K562 (cell line): Measurements from ENCODE around the gene FAM174C. TPM values are rescaled to one million over a fixed set of nuclear protein-coding genes. Genes with fewer than 3 reads are reported as not detected.
A peak's percentile ranks its signal among the peaks of the same experiment; 100 is the strongest.

Experiments used
- FOXP1 ChIP-seq: sonication (generic); formaldehyde crosslinking; IDR thresholded peaks from 2 replicates; pipeline ENCODE4 v1.8.0; 2022; ENCODE audit warnings: mild to moderate bottlenecking, missing genetic modification reagents
- GTF2E2 ChIP-seq: fragments of 200-800 bp; sonication (Bioruptor generic); IDR thresholded peaks from 2 replicates; pipeline ENCODE4 v1.6.1; 2016; ENCODE audit warnings: missing genetic modification characterization, missing compliant biosample characterization
- L3MBTL2 ChIP-seq: fragments of 450-650 bp; IDR thresholded peaks from 2 replicates; pipeline ENCODE4 v1.6.1; 2016; ENCODE audit warnings: mild to moderate bottlenecking, moderate library complexity
- NONO ChIP-seq, 2 experiments: fragments of 200-400 bp in 1 of 2; fragments of 450-650 bp in 1 of 2; formaldehyde crosslinking in 1 of 2; IDR thresholded peaks; 2 replicates each; pipeline ENCODE4 v1.6.1; 2017; ENCODE audit warnings: low read depth in 2 of 2, mild to moderate bottlenecking in 2 of 2, moderate library complexity in 2 of 2, low read length in 1 of 2
- POLR3A ChIP-seq: IDR thresholded peaks from 2 replicates; pipeline ENCODE4 v1.6.1; 2011; ENCODE audit warnings: borderline replicate concordance, mild to moderate bottlenecking, moderate library complexity; ENCODE audit not compliant: insufficient read length, insufficient read depth; ENCODE audit errors: extremely low read depth
- STAT5B ChIP-seq: fragments of 250-450 bp; sonication (Bioruptor Pico); IDR thresholded peaks from 2 replicates; pipeline ENCODE4 v1.8.0; 2021; ENCODE audit warnings: mild to moderate bottlenecking, inconsistent platforms
- TAF15 ChIP-seq: fragments of 200-400 bp; formaldehyde crosslinking; IDR thresholded peaks from 2 replicates; pipeline ENCODE4 v1.6.1; 2017; ENCODE audit warnings: mild to moderate bottlenecking, low read depth, low read length, moderate library complexity
- ZNF12 ChIP-seq: sonication (generic); formaldehyde crosslinking; IDR thresholded peaks from 2 replicates; pipeline ENCODE4 v1.4.0; 2020; ENCODE audit warnings: mild to moderate bottlenecking, missing genetic modification reagents
- ZNF134 ChIP-seq: fragments of 250-450 bp; sonication (Bioruptor Pico); conservative IDR thresholded peaks from 2 replicates; pipeline ENCODE4 v1.4.0; 2020
- ZNF644 ChIP-seq: fragments of 200-800 bp; sonication (Bioruptor generic); IDR thresholded peaks from 2 replicates; pipeline ENCODE4 v1.6.1; 2016; ENCODE audit warnings: low read depth, missing genetic modification characterization, missing compliant biosample characterization
- polyA plus RNA-seq, 8 experiments: library from polyadenylated mRNA; depleted of rRNA in 4 of 8; stranded (reverse) in 5 of 8; unstranded in 3 of 8; fragments of >200 nt; fragmentation: Nextera tagmentation in 2 of 8; fragmentation: Illumina TruSeq in 1 of 8; extraction: Ambion mirVana in 2 of 8; extraction: Trizol in 1 of 8; gene quantifications; 2 replicates each; pipeline versions ENCODE4 v1.2.1 to v1.2.3, GENCODE V29; 2011 to 2014; ENCODE audit warnings: inconsistent platforms in 1 of 8, missing spikeins in 1 of 8
- total RNA-seq, 7 experiments: library from RNA; depleted of rRNA in 6 of 7; stranded (reverse); fragments of >200 nt in 6 of 7; fragmentation: Illumina TruSeq in 2 of 7; extraction: Trizol in 2 of 7; gene quantifications; 2 replicates each; pipeline versions ENCODE4 v1.2.1 to v1.2.3, GENCODE V29; 2011 to 2021; ENCODE audit warnings: low replicate concordance in 1 of 7
- TF ChIP-seq, protein P1 (sequence below): fragments of 450-650 bp; formaldehyde crosslinking; conservative IDR thresholded peaks from 2 replicates; pipeline ENCODE4 v1.4.0; 2022; ENCODE audit warnings: mild to moderate bottlenecking, missing genetic modification characterization
- TF ChIP-seq, protein P2 (sequence below): sonication (generic); formaldehyde crosslinking; IDR thresholded peaks from 2 replicates; pipeline ENCODE4 v1.8.1; 2023; ENCODE audit warnings: mild to moderate bottlenecking, missing genetic modification reagents, moderate library complexity
- TF ChIP-seq, protein P3 (sequence below), 2 experiments: fragments of 450-650 bp in 1 of 2; sonication (generic) in 1 of 2; formaldehyde crosslinking; conservative IDR thresholded peaks; 2 replicates each; pipeline versions ENCODE4 v1.4.0 to v1.8.1; 2020 to 2022; ENCODE audit warnings: mild to moderate bottlenecking in 1 of 2, missing genetic modification reagents in 1 of 2
- TF ChIP-seq, protein P4 (sequence below), 2 experiments: IDR thresholded peaks; 2 replicates each; pipeline ENCODE4 v1.6.1; 2012; ENCODE audit warnings: improper control_type of control experiment in 2 of 2, low read depth in 2 of 2, low read length in 2 of 2, borderline replicate concordance in 1 of 2
- TF ChIP-seq, protein P5 (sequence below): fragments of 450-650 bp; formaldehyde crosslinking; IDR thresholded peaks from 2 replicates; pipeline ENCODE4 v1.4.0; 2020; ENCODE audit warnings: mild to moderate bottlenecking, mixed read lengths
- TF ChIP-seq, protein P6 (sequence below), 3 experiments: IDR thresholded peaks in 2 of 3; conservative IDR thresholded peaks in 1 of 3; 2 replicates each; pipeline ENCODE4 v1.5.1; 2011 to 2012; ENCODE audit warnings: low read length in 3 of 3, mild to moderate bottlenecking in 3 of 3, control low read depth in 2 of 3, improper control_type of control experiment in 1 of 3, inconsistent platforms in 1 of 3, low read depth in 1 of 3, mixed read lengths in 1 of 3, moderate library complexity in 1 of 3; ENCODE audit not compliant: insufficient read depth in 2 of 3

FAM174C gene
- total and polyA plus RNA-seq, 9 of the 15 experiments (the other 6 are each of a cell fraction or from before 2014, with no cell fraction given) = 0.66 to 89.6 (median 20.3) TPM

DNA sequence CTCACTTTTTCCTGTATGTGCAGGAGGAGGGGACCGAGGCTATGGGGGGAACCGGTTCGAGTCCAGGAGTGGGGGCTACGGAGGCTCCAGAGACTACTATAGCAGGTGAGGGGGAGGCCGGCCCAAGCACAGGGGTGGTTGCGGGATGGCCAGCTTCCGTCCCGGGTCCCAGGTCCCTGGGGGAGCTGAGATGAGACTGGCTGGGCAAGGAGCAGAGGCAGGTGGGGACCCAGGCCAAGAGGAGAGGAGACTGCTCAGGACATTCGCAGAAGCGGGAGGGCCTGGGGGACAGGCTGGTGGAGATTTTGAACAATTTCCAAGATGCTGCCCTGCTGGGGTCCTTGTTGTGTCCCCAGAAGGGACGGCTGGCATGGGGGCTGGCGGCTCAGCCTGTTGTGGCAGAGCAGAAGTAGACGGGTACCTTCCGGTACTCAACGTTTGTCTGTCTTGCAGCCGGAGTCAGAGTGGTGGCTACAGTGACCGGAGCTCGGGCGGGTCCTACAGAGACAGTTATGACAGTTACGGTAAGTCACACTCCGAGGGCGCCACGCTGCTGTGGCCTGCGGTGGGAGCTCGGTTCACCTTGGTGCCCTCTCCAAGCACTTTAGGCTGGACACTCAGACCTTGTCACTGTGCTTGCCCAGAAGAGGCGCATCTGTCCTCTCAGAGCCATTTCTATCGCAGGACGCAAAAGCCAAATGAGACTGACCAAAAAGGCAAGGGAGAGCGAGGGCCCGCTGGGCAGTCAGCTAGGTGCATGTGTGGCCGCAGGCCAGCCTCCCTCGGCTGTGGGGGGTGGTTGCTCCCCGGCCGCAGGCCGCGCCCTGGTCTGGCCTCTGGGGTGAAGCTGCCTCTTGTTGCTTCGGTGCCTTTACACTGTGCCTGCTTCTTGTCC, 3.6 kb upstream of the FAM174C start (continued):
- TF ChIP-seq, protein P1, sequence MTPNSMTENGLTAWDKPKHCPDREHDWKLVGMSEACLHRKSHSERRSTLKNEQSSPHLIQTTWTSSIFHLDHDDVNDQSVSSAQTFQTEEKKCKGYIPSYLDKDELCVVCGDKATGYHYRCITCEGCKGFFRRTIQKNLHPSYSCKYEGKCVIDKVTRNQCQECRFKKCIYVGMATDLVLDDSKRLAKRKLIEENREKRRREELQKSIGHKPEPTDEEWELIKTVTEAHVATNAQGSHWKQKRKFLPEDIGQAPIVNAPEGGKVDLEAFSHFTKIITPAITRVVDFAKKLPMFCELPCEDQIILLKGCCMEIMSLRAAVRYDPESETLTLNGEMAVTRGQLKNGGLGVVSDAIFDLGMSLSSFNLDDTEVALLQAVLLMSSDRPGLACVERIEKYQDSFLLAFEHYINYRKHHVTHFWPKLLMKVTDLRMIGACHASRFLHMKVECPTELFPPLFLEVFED (CRISPR knock-in tag) = no peak
- no peak for TF ChIP-seq POLR3A
- TF ChIP-seq, protein P2, sequence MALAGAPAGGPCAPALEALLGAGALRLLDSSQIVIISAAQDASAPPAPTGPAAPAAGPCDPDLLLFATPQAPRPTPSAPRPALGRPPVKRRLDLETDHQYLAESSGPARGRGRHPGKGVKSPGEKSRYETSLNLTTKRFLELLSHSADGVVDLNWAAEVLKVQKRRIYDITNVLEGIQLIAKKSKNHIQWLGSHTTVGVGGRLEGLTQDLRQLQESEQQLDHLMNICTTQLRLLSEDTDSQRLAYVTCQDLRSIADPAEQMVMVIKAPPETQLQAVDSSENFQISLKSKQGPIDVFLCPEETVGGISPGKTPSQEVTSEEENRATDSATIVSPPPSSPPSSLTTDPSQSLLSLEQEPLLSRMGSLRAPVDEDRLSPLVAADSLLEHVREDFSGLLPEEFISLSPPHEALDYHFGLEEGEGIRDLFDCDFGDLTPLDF (CRISPR knock-in tag) = peak; percentile 22; the same call in 1 of the 2 replicates
- TF ChIP-seq, protein P3, sequence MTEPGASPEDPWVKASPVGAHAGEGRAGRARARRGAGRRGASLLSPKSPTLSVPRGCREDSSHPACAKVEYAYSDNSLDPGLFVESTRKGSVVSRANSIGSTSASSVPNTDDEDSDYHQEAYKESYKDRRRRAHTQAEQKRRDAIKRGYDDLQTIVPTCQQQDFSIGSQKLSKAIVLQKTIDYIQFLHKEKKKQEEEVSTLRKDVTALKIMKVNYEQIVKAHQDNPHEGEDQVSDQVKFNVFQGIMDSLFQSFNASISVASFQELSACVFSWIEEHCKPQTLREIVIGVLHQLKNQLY (CRISPR knock-in tag; conservative IDR thresholded peaks at IDR 0.05) = no peak
- no peak for TF ChIP-seq TAF15
- no peak for TF ChIP-seq ZNF134 (CRISPR knock-in tag)
- TF ChIP-seq, protein P4, sequence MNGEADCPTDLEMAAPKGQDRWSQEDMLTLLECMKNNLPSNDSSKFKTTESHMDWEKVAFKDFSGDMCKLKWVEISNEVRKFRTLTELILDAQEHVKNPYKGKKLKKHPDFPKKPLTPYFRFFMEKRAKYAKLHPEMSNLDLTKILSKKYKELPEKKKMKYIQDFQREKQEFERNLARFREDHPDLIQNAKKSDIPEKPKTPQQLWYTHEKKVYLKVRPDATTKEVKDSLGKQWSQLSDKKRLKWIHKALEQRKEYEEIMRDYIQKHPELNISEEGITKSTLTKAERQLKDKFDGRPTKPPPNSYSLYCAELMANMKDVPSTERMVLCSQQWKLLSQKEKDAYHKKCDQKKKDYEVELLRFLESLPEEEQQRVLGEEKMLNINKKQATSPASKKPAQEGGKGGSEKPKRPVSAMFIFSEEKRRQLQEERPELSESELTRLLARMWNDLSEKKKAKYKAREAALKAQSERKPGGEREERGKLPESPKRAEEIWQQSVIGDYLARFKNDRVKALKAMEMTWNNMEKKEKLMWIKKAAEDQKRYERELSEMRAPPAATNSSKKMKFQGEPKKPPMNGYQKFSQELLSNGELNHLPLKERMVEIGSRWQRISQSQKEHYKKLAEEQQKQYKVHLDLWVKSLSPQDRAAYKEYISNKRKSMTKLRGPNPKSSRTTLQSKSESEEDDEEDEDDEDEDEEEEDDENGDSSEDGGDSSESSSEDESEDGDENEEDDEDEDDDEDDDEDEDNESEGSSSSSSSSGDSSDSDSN (IDR thresholded peaks at IDR 0.05; ENCODE audit: borderline replicate concordance in 1 of 2, low read depth in 2 of 2, low read length in 2 of 2) = peak; percentile 36 to 69; a peak in 2 of 4 replicates
- no peak for TF ChIP-seq FOXP1 (CRISPR knock-in tag)
- no peak for TF ChIP-seq GTF2E2 (tag)
- peak; percentile 72; the same call in 1 of the 2 replicates for TF ChIP-seq L3MBTL2
- no peak for TF ChIP-seq STAT5B
- TF ChIP-seq ZNF644 = no peak
- peak in 1 of 2 experiments; percentile 13; a peak in 1 of 4 replicates for TF ChIP-seq NONO (IDR thresholded peaks at IDR 0.05; ENCODE audit: low read depth in 2 of 2, low read length in 1 of 2)
- TF ChIP-seq, protein P5, sequence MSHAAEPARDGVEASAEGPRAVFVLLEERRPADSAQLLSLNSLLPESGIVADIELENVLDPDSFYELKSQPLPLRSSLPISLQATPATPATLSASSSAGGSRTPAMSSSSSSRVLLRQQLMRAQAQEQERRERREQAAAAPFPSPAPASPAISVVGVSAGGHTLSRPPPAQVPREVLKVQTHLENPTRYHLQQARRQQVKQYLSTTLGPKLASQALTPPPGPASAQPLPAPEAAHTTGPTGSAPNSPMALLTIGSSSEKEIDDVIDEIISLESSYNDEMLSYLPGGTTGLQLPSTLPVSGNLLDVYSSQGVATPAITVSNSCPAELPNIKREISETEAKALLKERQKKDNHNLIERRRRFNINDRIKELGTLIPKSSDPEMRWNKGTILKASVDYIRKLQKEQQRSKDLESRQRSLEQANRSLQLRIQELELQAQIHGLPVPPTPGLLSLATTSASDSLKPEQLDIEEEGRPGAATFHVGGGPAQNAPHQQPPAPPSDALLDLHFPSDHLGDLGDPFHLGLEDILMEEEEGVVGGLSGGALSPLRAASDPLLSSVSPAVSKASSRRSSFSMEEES (CRISPR knock-in tag) = no peak
- TF ChIP-seq, protein P6, sequence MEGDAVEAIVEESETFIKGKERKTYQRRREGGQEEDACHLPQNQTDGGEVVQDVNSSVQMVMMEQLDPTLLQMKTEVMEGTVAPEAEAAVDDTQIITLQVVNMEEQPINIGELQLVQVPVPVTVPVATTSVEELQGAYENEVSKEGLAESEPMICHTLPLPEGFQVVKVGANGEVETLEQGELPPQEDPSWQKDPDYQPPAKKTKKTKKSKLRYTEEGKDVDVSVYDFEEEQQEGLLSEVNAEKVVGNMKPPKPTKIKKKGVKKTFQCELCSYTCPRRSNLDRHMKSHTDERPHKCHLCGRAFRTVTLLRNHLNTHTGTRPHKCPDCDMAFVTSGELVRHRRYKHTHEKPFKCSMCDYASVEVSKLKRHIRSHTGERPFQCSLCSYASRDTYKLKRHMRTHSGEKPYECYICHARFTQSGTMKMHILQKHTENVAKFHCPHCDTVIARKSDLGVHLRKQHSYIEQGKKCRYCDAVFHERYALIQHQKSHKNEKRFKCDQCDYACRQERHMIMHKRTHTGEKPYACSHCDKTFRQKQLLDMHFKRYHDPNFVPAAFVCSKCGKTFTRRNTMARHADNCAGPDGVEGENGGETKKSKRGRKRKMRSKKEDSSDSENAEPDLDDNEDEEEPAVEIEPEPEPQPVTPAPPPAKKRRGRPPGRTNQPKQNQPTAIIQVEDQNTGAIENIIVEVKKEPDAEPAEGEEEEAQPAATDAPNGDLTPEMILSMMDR (IDR thresholded peaks at IDR 0.05 in 2 of 3, conservative IDR thresholded peaks at IDR 0.05 in 1 of 3; ENCODE audit: insufficient read depth in 2 of 3, low read depth in 1 of 3, low read length in 3 of 3) = no peak
- TF ChIP-seq ZNF12 (CRISPR knock-in tag) = no peak
